22Rv1 (cell line): ENCODE measurements around the gene OR8K5.
"Not testable (repeated sequence)": the region's sequence is repeated elsewhere in the genome, so short reads cannot be mapped to it uniquely, and the experiment has no call there.

Source experiments
- H3K27ac ChIP-seq: fragments of 450-650 bp; 2 replicates; pipeline ENCODE4 v1.5.1; 2017
- CTCF ChIP-seq: fragments of 450-650 bp; IDR thresholded peaks from 2 replicates; pipeline ENCODE4 v1.5.1; 2017; ENCODE audit warnings: mild to moderate bottlenecking
- ZFX ChIP-seq: fragments of 450-650 bp; IDR thresholded peaks from 2 replicates; pipeline ENCODE4 v1.6.1; 2017; ENCODE audit warnings: antibody characterized with exemption, borderline replicate concordance

Gene OR8K5

DNA sequence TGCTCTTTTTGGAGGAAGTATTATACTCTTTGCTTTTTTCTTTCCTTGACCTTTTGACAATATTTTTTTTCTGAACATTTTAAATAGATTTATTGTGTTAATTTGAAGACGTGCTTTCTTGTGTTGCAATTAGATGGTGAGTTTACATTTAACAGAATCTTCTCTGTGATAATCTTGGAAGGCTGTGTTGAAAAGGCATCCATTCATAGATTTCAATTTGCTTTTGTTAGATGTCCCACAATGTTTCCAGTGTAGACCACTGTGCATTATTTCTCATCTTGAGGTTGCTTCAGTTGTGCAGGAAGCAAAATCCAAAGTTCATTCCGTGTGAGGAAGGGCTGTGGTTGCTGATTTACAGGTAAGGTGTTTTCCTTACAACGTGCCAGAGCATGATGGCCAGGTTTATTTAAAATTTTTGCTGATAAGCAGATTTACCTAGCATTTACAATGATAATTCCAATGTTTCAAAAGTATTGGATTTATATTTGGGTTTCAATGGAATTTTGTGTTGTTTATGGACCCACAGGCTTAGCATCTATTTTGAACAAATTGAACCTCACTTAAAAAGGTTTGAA lies 12.2 kb upstream of the OR8K5 start:
- H3K27ac ChIP-seq: no peak overlapping the region
- TF ChIP-seq CTCF (no peak), ZFX (no peak)

GRCh38 chr11:56163804-56164203 lies 3.7 kb upstream of the OR8K5 start:
- no peak for TF ChIP-seq CTCF
- TF ChIP-seq ZFX: no peak

DNA sequence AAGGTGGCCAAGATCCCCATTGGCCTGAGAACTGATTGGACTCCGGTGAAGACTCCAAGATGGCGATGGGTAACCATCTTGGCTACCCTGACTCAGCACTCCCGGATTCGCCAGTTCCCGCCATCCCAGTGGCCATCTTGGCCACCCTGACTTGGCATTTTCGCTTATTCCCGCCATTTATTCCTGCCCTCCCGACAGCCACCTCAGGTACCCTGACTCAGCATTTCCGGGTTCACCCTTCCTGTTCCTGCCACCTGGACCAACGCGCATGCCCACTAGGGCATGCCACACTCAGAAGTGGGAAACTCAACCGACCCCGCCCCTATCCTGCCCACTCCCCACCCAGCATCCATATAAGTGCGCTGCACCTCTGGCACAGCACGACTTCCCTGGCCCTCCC lies 7.8 kb downstream of the OR8K5 start:
- no peak for TF ChIP-seq ZFX
- TF ChIP-seq CTCF: no peak

More at GRCh38 chr11:56163804-56164203, 3.7 kb upstream of the OR8K5 start:
- H3K27ac ChIP-seq: no peak overlapping the region

DNA sequence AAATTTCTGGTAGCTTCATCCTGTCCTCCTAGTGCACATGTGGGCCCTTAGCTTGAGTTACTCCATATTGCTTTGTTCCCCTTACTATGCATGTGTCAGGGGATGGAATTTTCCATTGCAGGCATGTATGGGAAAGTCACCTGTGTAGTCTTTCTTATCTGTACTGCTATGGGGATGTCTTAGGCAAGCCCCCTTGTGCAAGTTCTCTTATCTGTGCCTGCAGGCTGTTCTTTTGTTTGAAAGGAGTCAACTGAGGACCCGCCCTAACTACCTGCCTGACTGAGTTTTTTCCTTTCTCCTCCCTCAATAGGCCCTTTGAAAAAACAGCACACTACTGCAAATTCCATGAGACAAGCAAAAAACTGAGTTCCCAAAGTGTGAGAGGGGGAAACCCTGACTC lies 8.7 kb downstream of the OR8K5 start:
- H3K27ac ChIP-seq: no peak overlapping the region
- TF ChIP-seq CTCF (no peak), ZFX (no peak)

More for the DNA sequence above, 7.8 kb downstream of the OR8K5 start:
- H3K27ac ChIP-seq: no peak overlapping the region

GRCh38 chr11:56143681-56144080 lies 16.4 kb downstream of the OR8K5 start:
- H3K27ac ChIP-seq: not testable (repeated sequence)

DNA sequence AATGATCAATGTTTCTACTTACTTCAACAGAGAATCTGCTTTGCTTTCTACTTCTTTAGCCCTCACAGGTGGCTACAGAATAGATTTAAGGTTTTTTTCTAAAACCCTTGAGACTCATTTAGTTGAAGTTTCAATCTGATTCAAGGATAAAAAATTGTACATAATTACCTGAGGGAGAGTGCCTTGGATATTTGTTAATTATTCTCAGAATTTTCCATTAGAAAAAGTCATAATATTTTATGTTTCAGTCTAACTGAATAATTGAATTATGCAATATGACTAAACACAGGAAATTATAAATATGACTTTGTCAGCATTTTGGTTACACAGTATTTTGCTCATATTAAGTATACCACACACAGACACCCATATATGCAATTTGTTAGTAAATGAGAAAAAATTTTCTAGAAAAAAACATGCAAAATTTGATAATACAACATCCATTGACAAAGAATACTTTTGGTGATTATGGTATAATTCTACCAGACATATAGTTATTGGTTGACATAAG lies 19.9 kb downstream of the OR8K5 start, which contains the start of gene OR8J3:
OR8J3 (minus strand) TSS at position 51 of the 511 bp plus-strand sequence. CDS start 2,483 bp downstream, outside the sequence.
- H3K27ac ChIP-seq: no peak within 1 kb of the TSS
- TF ChIP-seq ZFX (no peak), CTCF (no peak)

DNA sequence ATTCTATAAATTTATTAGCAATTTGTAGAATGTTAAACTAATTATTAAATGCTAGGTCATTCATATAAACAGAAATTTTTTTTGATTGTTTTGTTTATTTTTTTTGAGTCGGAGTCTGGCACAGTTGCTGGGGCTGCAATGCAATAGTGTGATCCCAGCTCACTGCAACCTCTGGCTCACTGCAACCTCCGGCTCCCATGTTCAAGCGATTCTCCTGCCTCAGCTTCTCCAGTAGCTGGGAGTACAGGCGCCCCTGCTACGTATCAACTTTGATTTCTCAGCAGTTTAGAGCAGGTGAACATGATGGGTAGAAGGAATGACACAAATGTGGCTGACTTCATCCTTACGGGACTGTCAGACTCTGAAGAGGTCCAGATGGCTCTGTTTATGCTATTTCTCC lies 38.0 kb downstream of the OR8K5 start, which contains the start of gene OR8H3:
OR8H3 (plus strand) TSS at position 301 of the 400 bp plus-strand sequence; CDS start at position 301, 0 bp downstream.
- no peak within 1 kb of the TSS for H3K27ac ChIP-seq
- TF ChIP-seq ZFX: no peak
- no peak for TF ChIP-seq CTCF
